GM23338 (cell line): ENCODE measurements around the gene SYNPR. TPM values are rescaled to one million over a fixed set of nuclear protein-coding genes. Genes with fewer than 3 reads are reported as not detected.

Source experiments
- ATAC-seq: fragments of 200-7000 bp; cut with Tn5 transposase; 3 replicates; pipeline ENCODE4 v1.9.1; 2020
- DNase-seq: peaks from one replicate; pipeline ENCODE4 v3.0.0-alpha.2; 2015; ENCODE audit warnings: low spot score
- H2AFZ ChIP-seq: fragments of 200-600 bp; sonication (generic); 2 replicates; pipeline ENCODE4 v1.8.0; 2016; ENCODE audit warnings: antibody characterized with exemption, mild to moderate bottlenecking, moderate library complexity
- H3F3A ChIP-seq: fragments of 200-600 bp; sonication (generic); replicated peaks from 2 replicates; pipeline ENCODE4 v1.8.0; 2017; ENCODE audit warnings: antibody characterized with exemption, mixed run types, low read depth
- H3K27ac ChIP-seq: fragments of 200-600 bp; sonication (generic); 2 replicates; pipeline ENCODE4 v1.6.1; 2016; ENCODE audit warnings: low read depth
- H3K27me3 ChIP-seq: fragments of 200-600 bp; sonication (generic); 2 replicates; pipeline ENCODE4 v1.8.0; 2016; ENCODE audit warnings: mild to moderate bottlenecking, mixed run types, moderate library complexity; ENCODE audit not compliant: insufficient read depth
- H3K36me3 ChIP-seq: fragments of 200-600 bp; sonication (generic); 2 replicates; pipeline ENCODE4 v1.8.0; 2016; ENCODE audit warnings: mild to moderate bottlenecking; ENCODE audit not compliant: insufficient read depth
- H3K4me1 ChIP-seq: fragments of 200-600 bp; sonication (generic); 2 replicates; pipeline ENCODE4 v1.8.0; 2016; ENCODE audit warnings: mild to moderate bottlenecking, moderate library complexity; ENCODE audit not compliant: insufficient read depth
- H3K4me2 ChIP-seq: fragments of 200-600 bp; sonication (generic); 2 replicates; pipeline ENCODE4 v1.7.1; 2017; ENCODE audit warnings: mixed run types
- H3K4me3 ChIP-seq: fragments of 200-600 bp; sonication (generic); 2 replicates; pipeline ENCODE4 v1.6.1; 2016; ENCODE audit warnings: mixed run types
- H3K79me2 ChIP-seq: fragments of 200-600 bp; sonication (generic); replicated peaks from 2 replicates; pipeline ENCODE4 v1.8.0; 2017; ENCODE audit warnings: mild to moderate bottlenecking; ENCODE audit not compliant: insufficient read depth
- H3K9me2 ChIP-seq: fragments of 200-600 bp; sonication (generic); 2 replicates; pipeline ENCODE4 v1.8.0; 2017; ENCODE audit not compliant: insufficient read depth
- H4K20me1 ChIP-seq: fragments of 200-600 bp; sonication (generic); replicated peaks from 2 replicates; pipeline ENCODE4 v1.8.0; 2017; ENCODE audit warnings: mild to moderate bottlenecking; ENCODE audit not compliant: insufficient read depth
- H3K27ac Mint-ChIP-seq: 2 replicates; pipeline ENCODE4 v1.8.0; 2020; ENCODE audit warnings: inconsistent platforms, mild to moderate bottlenecking, moderate library complexity, mixed read lengths
- H3K27me3 Mint-ChIP-seq: 3 replicates; pipeline ENCODE4 v1.8.0; 2022; ENCODE audit warnings: low read depth, mild to moderate bottlenecking, moderate library complexity, mixed read lengths, inconsistent platforms; ENCODE audit not compliant: insufficient read depth, poor library complexity
- H3K36me3 Mint-ChIP-seq: 3 replicates; pipeline ENCODE4 v1.8.0; 2021; ENCODE audit warnings: low read depth, mild to moderate bottlenecking, inconsistent platforms, moderate library complexity, mixed read lengths
- H3K4me1 Mint-ChIP-seq: 3 replicates; pipeline ENCODE4 v1.8.0; 2020; ENCODE audit warnings: mild to moderate bottlenecking, inconsistent platforms, mixed read lengths
- H3K4me3 Mint-ChIP-seq: 3 replicates; pipeline ENCODE4 v1.8.0; 2021; ENCODE audit warnings: moderate library complexity, mild to moderate bottlenecking, inconsistent platforms, mixed read lengths
- H3K9me3 Mint-ChIP-seq: 3 replicates; pipeline ENCODE4 v1.8.0; 2020; ENCODE audit warnings: moderate library complexity, mild to moderate bottlenecking, inconsistent platforms, mixed read lengths
- JUNB ChIP-seq: IDR thresholded peaks from one replicate; pipeline ENCODE4 v1.6.1; 2016; ENCODE audit warnings: antibody characterized with exemption; ENCODE audit not compliant: unreplicated experiment
- polyA plus RNA-seq: library from polyadenylated mRNA; unstranded; fragments of >200 nt; fragmentation: Nextera tagmentation; extraction: Ambion mirVana; gene quantifications from 2 replicates; pipeline ENCODE4 v1.2.1, GENCODE V29; 2016
- total RNA-seq: library from RNA; depleted of rRNA; stranded (reverse); fragments of >200 nt; shearing (Covaris generic); gene quantifications from 2 replicates; pipeline ENCODE4 v1.2.3, GENCODE V29; 2014
- TF ChIP-seq, protein P1 (sequence below): fragments of 250-450 bp; sonication (Bioruptor Pico); IDR thresholded peaks from 2 replicates; pipeline ENCODE4 v1.5.0; 2020; ENCODE audit warnings: mild to moderate bottlenecking, moderate library complexity
- TF ChIP-seq, protein P2 (sequence below): IDR thresholded peaks from 2 replicates; pipeline ENCODE4 v1.6.1; 2016; ENCODE audit warnings: antibody characterized with exemption
- TF ChIP-seq, protein P3 (sequence below), 2 experiments: fragments of 200-600 bp in 1 of 2; sonication (generic) in 1 of 2; conservative IDR thresholded peaks; 2 replicates each; pipeline versions ENCODE4 v1.5.1 to v1.6.1; 2016 to 2017; ENCODE audit warnings: antibody characterized with exemption in 2 of 2, low read depth in 2 of 2, mild to moderate bottlenecking in 2 of 2, moderate library complexity in 1 of 2

Gene SYNPR
- total and polyA plus RNA-seq, 2 experiments from 2014 or later = 0.38 to 0.55 TPM

DNA sequence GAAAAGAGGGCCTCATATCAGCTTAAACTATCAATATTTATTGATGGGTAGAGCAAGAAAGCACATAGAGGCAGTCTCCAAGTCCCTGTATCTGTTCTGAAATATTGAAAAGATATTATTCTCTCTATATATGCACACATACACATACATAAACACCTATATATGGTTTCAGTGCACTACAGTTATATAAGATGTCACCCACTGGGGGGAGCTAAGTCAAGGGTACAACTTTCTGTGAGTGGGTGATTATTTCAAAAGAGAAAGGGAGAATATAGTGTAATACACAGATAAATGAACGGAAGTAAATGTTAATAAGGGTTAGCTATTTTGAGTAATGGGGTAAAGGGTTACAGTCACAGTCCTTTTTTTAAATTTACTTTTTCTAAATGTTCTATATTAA, 383.1 kb downstream of the SYNPR start:
- no peaks in the 10 kb centered on the region for H3K36me3 Mint-ChIP-seq
- Histone ChIP-seq H3F3A (no peaks in the 10 kb centered on the region), H3K27ac (no peak overlapping the region), H2AFZ (no peak overlapping the region), H3K27me3 (no peaks in the 10 kb centered on the region), H3K4me3 (no peak overlapping the region), H3K9me2 (no peaks in the 10 kb centered on the region), H3K36me3 (no peaks in the 10 kb centered on the region), H4K20me1 (no peaks in the 10 kb centered on the region), H3K79me2 (no peaks in the 10 kb centered on the region), H3K4me2 (no peak overlapping the region), H3K4me1 (no peaks in the 10 kb centered on the region)
- peak; percentile 7 for DNase-seq
- H3K4me1 Mint-ChIP-seq = 0 out of 3 replicates have a peak, but pooled peaks cover 3% of the 10 kb centered on the region
- TF ChIP-seq, protein P1, sequence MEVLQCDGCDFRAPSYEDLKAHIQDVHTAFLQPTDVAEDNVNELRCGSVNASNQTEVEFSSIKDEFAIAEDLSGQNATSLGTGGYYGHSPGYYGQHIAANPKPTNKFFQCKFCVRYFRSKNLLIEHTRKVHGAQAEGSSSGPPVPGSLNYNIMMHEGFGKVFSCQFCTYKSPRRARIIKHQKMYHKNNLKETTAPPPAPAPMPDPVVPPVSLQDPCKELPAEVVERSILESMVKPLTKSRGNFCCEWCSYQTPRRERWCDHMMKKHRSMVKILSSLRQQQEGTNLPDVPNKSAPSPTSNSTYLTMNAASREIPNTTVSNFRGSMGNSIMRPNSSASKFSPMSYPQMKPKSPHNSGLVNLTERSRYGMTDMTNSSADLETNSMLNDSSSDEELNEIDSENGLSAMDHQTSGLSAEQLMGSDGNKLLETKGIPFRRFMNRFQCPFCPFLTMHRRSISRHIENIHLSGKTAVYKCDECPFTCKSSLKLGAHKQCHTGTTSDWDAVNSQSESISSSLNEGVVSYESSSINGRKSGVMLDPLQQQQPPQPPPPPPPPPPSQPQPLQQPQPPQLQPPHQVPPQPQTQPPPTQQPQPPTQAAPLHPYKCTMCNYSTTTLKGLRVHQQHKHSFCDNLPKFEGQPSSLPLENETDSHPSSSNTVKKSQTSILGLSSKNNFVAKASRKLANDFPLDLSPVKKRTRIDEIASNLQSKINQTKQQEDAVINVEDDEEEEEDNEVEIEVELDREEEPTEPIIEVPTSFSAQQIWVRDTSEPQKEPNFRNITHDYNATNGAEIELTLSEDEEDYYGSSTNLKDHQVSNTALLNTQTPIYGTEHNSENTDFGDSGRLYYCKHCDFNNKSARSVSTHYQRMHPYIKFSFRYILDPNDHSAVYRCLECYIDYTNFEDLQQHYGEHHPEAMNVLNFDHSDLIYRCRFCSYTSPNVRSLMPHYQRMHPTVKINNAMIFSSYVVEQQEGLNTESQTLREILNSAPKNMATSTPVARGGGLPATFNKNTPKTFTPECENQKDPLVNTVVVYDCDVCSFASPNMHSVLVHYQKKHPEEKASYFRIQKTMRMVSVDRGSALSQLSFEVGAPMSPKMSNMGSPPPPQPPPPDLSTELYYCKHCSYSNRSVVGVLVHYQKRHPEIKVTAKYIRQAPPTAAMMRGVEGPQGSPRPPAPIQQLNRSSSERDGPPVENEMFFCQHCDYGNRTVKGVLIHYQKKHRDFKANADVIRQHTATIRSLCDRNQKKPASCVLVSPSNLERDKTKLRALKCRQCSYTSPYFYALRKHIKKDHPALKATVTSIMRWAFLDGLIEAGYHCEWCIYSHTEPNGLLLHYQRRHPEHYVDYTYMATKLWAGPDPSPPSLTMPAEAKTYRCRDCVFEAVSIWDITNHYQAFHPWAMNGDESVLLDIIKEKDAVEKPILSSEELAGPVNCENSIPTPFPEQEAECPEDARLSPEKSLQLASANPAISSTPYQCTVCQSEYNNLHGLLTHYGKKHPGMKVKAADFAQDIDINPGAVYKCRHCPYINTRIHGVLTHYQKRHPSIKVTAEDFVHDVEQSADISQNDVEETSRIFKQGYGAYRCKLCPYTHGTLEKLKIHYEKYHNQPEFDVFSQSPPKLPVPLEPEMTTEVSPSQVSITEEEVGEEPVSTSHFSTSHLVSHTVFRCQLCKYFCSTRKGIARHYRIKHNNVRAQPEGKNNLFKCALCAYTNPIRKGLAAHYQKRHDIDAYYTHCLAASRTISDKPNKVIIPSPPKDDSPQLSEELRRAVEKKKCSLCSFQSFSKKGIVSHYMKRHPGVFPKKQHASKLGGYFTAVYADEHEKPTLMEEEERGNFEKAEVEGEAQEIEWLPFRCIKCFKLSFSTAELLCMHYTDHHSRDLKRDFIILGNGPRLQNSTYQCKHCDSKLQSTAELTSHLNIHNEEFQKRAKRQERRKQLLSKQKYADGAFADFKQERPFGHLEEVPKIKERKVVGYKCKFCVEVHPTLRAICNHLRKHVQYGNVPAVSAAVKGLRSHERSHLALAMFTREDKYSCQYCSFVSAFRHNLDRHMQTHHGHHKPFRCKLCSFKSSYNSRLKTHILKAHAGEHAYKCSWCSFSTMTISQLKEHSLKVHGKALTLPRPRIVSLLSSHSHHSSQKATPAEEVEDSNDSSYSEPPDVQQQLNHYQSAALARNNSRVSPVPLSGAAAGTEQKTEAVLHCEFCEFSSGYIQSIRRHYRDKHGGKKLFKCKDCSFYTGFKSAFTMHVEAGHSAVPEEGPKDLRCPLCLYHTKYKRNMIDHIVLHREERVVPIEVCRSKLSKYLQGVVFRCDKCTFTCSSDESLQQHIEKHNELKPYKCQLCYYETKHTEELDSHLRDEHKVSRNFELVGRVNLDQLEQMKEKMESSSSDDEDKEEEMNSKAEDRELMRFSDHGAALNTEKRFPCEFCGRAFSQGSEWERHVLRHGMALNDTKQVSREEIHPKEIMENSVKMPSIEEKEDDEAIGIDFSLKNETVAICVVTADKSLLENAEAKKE = no peak
- TF ChIP-seq, protein P2, sequence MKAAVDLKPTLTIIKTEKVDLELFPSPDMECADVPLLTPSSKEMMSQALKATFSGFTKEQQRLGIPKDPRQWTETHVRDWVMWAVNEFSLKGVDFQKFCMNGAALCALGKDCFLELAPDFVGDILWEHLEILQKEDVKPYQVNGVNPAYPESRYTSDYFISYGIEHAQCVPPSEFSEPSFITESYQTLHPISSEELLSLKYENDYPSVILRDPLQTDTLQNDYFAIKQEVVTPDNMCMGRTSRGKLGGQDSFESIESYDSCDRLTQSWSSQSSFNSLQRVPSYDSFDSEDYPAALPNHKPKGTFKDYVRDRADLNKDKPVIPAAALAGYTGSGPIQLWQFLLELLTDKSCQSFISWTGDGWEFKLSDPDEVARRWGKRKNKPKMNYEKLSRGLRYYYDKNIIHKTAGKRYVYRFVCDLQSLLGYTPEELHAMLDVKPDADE = no peak
- no peak for TF ChIP-seq JUNB
- TF ChIP-seq, protein P3, sequence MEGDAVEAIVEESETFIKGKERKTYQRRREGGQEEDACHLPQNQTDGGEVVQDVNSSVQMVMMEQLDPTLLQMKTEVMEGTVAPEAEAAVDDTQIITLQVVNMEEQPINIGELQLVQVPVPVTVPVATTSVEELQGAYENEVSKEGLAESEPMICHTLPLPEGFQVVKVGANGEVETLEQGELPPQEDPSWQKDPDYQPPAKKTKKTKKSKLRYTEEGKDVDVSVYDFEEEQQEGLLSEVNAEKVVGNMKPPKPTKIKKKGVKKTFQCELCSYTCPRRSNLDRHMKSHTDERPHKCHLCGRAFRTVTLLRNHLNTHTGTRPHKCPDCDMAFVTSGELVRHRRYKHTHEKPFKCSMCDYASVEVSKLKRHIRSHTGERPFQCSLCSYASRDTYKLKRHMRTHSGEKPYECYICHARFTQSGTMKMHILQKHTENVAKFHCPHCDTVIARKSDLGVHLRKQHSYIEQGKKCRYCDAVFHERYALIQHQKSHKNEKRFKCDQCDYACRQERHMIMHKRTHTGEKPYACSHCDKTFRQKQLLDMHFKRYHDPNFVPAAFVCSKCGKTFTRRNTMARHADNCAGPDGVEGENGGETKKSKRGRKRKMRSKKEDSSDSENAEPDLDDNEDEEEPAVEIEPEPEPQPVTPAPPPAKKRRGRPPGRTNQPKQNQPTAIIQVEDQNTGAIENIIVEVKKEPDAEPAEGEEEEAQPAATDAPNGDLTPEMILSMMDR (conservative IDR thresholded peaks at IDR 0.05; ENCODE audit: low read depth in 2 of 2) = peak; percentile 33 to 54; a peak in 3 of 4 replicates
- H3K9me3 Mint-ChIP-seq = no peaks in the 10 kb centered on the region
- no peaks in the 10 kb centered on the region for H3K27me3 Mint-ChIP-seq
- H3K27ac Mint-ChIP-seq = no peak overlapping the region
- H3K4me3 Mint-ChIP-seq = no peak overlapping the region
- ATAC-seq = no peak
